IMR-90 (cell line): ENCODE results near the gene MCF2L. TPM values are rescaled to one million over a fixed set of nuclear protein-coding genes. Genes with fewer than 3 reads are reported as not detected.

Source experiments
- ATAC-seq: fragments of 200-7000 bp; cut with Tn5 transposase; 2 replicates; pipeline ENCODE4 v1.9.1; 2020; ENCODE audit warnings: low read depth, mild to moderate bottlenecking, moderate library complexity
- BruUV-seq: library from RNA; stranded (reverse); fragments of 400-500 nt; replicated peaks from 2 replicates; lab custom pipeline; 2021; lab: Mats Ljungman, UMichigan
- CTCF ChIA-PET: fragments of 300-600 bp; formaldehyde crosslinking; extraction: SDS; loops from one replicate; lab custom pipeline; 2021; ENCODE audit warnings: antibody characterized with exemption; lab: Yijun Ruan, JAX
- POLR2A ChIA-PET: fragments of 300-600 bp; sonication (Branson Sonifier 250); formaldehyde crosslinking; loops from one replicate; lab custom pipeline; 2022; ENCODE audit warnings: antibody characterized with exemption; ENCODE audit not compliant: unreplicated experiment; lab: Charles Lee
- DNase-seq: peaks from one replicate; pipeline ENCODE4 v3.0.0; 2013
- H2AFZ ChIP-seq: replicated peaks from 2 replicates; pipeline ENCODE3; 2013; ENCODE audit warnings: low read length, mild to moderate bottlenecking; ENCODE audit not compliant: poor library complexity
- H2AK5ac ChIP-seq: 2 replicates; pipeline ENCODE4 v1.6.1; 2013; ENCODE audit warnings: low read depth, low read length, inconsistent platforms
- H2AK9ac ChIP-seq: replicated peaks from 2 replicates; pipeline ENCODE3; 2013; ENCODE audit warnings: mild to moderate bottlenecking, low read depth, low read length, moderate library complexity; ENCODE audit not compliant: poor library complexity
- H2BK120ac ChIP-seq: 2 replicates; pipeline ENCODE4 v1.6.1; 2013; ENCODE audit warnings: low read depth, low read length, inconsistent platforms
- H2BK15ac ChIP-seq: 3 replicates; pipeline ENCODE4 v1.6.1; 2013; ENCODE audit warnings: low read depth, low read length, inconsistent platforms
- H2BK20ac ChIP-seq: 2 replicates; pipeline ENCODE4 v1.6.1; 2013; ENCODE audit warnings: low read depth, mild to moderate bottlenecking, inconsistent platforms, low read length, moderate library complexity
- H2BK5ac ChIP-seq: 2 replicates; pipeline ENCODE4 v1.6.1; 2013; ENCODE audit warnings: mild to moderate bottlenecking, low read depth, low read length, inconsistent platforms; ENCODE audit not compliant: poor library complexity, severe bottlenecking
- H3K14ac ChIP-seq: replicated peaks from 2 replicates; pipeline ENCODE4 v1.6.1; 2013; ENCODE audit warnings: low read depth, low read length, inconsistent platforms
- H3K18ac ChIP-seq: 2 replicates; pipeline ENCODE4 v1.6.1; 2013; ENCODE audit warnings: low read depth, low read length, control low read depth
- H3K23ac ChIP-seq: 2 replicates; pipeline ENCODE4 v1.6.1; 2013; ENCODE audit warnings: low read depth, low read length, inconsistent platforms
- H3K27ac ChIP-seq: 2 replicates; pipeline ENCODE4 v1.5.1; 2013; ENCODE audit warnings: mild to moderate bottlenecking, control low read depth, low read length; ENCODE audit not compliant: insufficient read depth
- H3K27me3 ChIP-seq: 2 replicates; pipeline ENCODE4 v1.6.1; 2013; ENCODE audit warnings: low read length; ENCODE audit not compliant: control insufficient read depth, insufficient read depth
- H3K36me3 ChIP-seq: 2 replicates; pipeline ENCODE4 v1.6.1; 2013; ENCODE audit warnings: low read length, mixed read lengths; ENCODE audit not compliant: control insufficient read depth, insufficient read depth
- H3K4ac ChIP-seq: 2 replicates; pipeline ENCODE4 v1.6.1; 2013; ENCODE audit warnings: low read depth, low read length, inconsistent platforms
- H3K4me1 ChIP-seq: 2 replicates; pipeline ENCODE4 v1.6.1; 2013; ENCODE audit warnings: low read length, mixed read lengths; ENCODE audit not compliant: control insufficient read depth, insufficient read depth
- H3K4me2 ChIP-seq: 2 replicates; pipeline ENCODE4 v1.6.1; 2013; ENCODE audit warnings: low read depth, mild to moderate bottlenecking, control low read depth, low read length, moderate library complexity
- H3K4me3 ChIP-seq: 2 replicates; pipeline ENCODE4 v1.5.1; 2013; ENCODE audit warnings: low read depth, mild to moderate bottlenecking, control low read depth, low read length, moderate library complexity; ENCODE audit not compliant: insufficient read depth
- H3K56ac ChIP-seq: 2 replicates; pipeline ENCODE4 v1.6.1; 2013; ENCODE audit warnings: low read length, inconsistent platforms; ENCODE audit not compliant: insufficient read depth; ENCODE audit errors: extremely low read depth
- H3K79me1 ChIP-seq, 2 experiments: 2 replicates each; pipeline ENCODE4 v1.6.1; 2013; ENCODE audit warnings: low read length in 2 of 2, inconsistent platforms in 1 of 2, low read depth in 1 of 2
- H3K9ac ChIP-seq: 2 replicates; pipeline ENCODE4 v1.6.1; 2013; ENCODE audit warnings: low read depth, low read length, control low read depth
- H3K9me1 ChIP-seq: 2 replicates; pipeline ENCODE4 v1.6.1; 2013; ENCODE audit warnings: low read length, inconsistent platforms; ENCODE audit not compliant: insufficient read depth
- H3K9me3 ChIP-seq: 2 replicates; pipeline ENCODE4 v1.6.1; 2013; ENCODE audit warnings: low read length; ENCODE audit not compliant: control insufficient read depth, insufficient read depth
- H4K20me1 ChIP-seq: 2 replicates; pipeline ENCODE4 v1.6.1; 2013; ENCODE audit warnings: low read length, inconsistent platforms; ENCODE audit not compliant: insufficient read depth
- H4K5ac ChIP-seq: 2 replicates; pipeline ENCODE4 v1.6.1; 2013; ENCODE audit warnings: mild to moderate bottlenecking, low read depth, low read length, control low read depth
- H4K8ac ChIP-seq, 2 experiments: 2 replicates each; pipeline ENCODE4 v1.6.1; 2013; ENCODE audit warnings: low read depth in 2 of 2, low read length in 2 of 2, control low read depth in 1 of 2, inconsistent platforms in 1 of 2
- H4K91ac ChIP-seq: 2 replicates; pipeline ENCODE4 v1.6.1; 2013; ENCODE audit warnings: low read depth, low read length, inconsistent platforms; ENCODE audit not compliant: insufficient read depth
- CHD1 ChIP-seq: IDR thresholded peaks from 2 replicates; pipeline ENCODE4 v1.6.1; 2012; ENCODE audit warnings: low read depth, low read length, improper control_type of control experiment
- CTCF ChIP-seq: conservative IDR thresholded peaks from 2 replicates; pipeline ENCODE4 v1.5.1; 2012; ENCODE audit warnings: mild to moderate bottlenecking, low read depth, low read length, improper control_type of control experiment
- ELK1 ChIP-seq: fragments of 150-350 bp; IDR thresholded peaks from 2 replicates; pipeline ENCODE4 v1.6.1; 2016; ENCODE audit warnings: low read depth, mild to moderate bottlenecking, low read length, moderate library complexity, borderline replicate concordance
- MAZ ChIP-seq: IDR thresholded peaks from 2 replicates; pipeline ENCODE4 v1.6.1; 2012; ENCODE audit warnings: low read depth, mild to moderate bottlenecking, low read length, improper control_type of control experiment, moderate library complexity, borderline replicate concordance
- NFE2L2 ChIP-seq: fragments of 150-350 bp; IDR thresholded peaks from 2 replicates; pipeline ENCODE4 v1.6.1; 2016; ENCODE audit warnings: low read depth, mild to moderate bottlenecking, low read length
- POLR2A ChIP-seq: IDR thresholded peaks from 2 replicates; pipeline ENCODE4 v1.6.1; 2012; ENCODE audit warnings: mild to moderate bottlenecking, low read depth, low read length
- RFX5 ChIP-seq: IDR thresholded peaks from 2 replicates; pipeline ENCODE4 v1.8.0; 2012; ENCODE audit warnings: low read depth, mild to moderate bottlenecking, low read length, moderate library complexity
- WGBS, 2 experiments: methylation state at CpG; one replicate each; pipeline versions ENCODE4 v1.1.5 to v1.1.7; 2013; ENCODE audit warnings: missing lambda C conversion rate in 2 of 2; ENCODE audit not compliant: insufficient read length in 1 of 2; ENCODE audit errors: extremely low coverage in 2 of 2; 5-methylcytosine and 5-hydroxymethylcytosine counted together
- dilution Hi-C: fragments of 300-500 bp; cut with HindIII; formaldehyde crosslinking; loops from one replicate; pipeline ENCODE4 v1.14.3; 2018; ENCODE audit warnings: low sequenced_read_pairs; ENCODE audit not compliant: unreplicated experiment
- in situ Hi-C: fragments of 300-500 bp; cut with MboI; formaldehyde crosslinking; loops from 3 replicates; pipeline ENCODE4 v1.14.3; 2019; ENCODE audit warnings: low sequenced_read_pairs, inconsistent platforms, mixed read lengths
- intact Hi-C: fragments of 100-400 bp; cut with micrococcal nuclease; formaldehyde crosslinking; loops from 2 replicates; pipeline ENCODE4 v1.10.0; 2022
- polyA plus RNA-seq, 3 experiments: library from polyadenylated mRNA; depleted of rRNA; stranded (reverse); fragments of >200 nt; gene quantifications; 2 replicates each; pipeline ENCODE4 v1.2.3, GENCODE V29; 2012; ENCODE audit warnings: low replicate concordance in 1 of 3
- total RNA-seq: library from RNA; depleted of rRNA; stranded (reverse); fragments of >200 nt; gene quantifications from 2 replicates; pipeline ENCODE4 v1.2.3, GENCODE V29; 2012

Gene MCF2L
- total and polyA plus RNA-seq, 2 of the 4 experiments (the other 2 are of a cell fraction): 0.18 TPM; not detected in 1

GRCh38 chr13:113121928-113122471 lies 153.0 kb downstream of the MCF2L start:
- TF ChIP-seq RFX5 (no peak), CHD1 (no peak), POLR2A (no peak), CTCF (no peak), ELK1 (no peak), NFE2L2 (no peak), MAZ (no peak)
- Histone ChIP-seq H3K9me1 (peaks cover 11% of the 10 kb centered on the region; the same call in 1 of the 2 replicates), H2BK5ac (no peak overlapping the region), H3K14ac (no peak overlapping the region), H4K5ac (peak overlapping the region; percentile 31), H2AK9ac (peak overlapping the region; percentile 44), H3K27me3 (peaks cover 1% of the 10 kb centered on the region; the same call in 1 of the 2 replicates), H3K4ac (peak overlapping the region; percentile 3; the same call in 1 of the 2 replicates), H3K79me1 (no peaks in the 10 kb centered on the region), H3K36me3 (no peaks in the 10 kb centered on the region), H3K56ac (no peak overlapping the region), H3K9me3 (no peaks in the 10 kb centered on the region), H3K27ac (no peak overlapping the region), H3K23ac (no peak overlapping the region), H4K91ac (no peak overlapping the region), H2BK120ac (no peak overlapping the region), H3K18ac (no peak overlapping the region), H2AK5ac (no peak overlapping the region; the same call in 1 of the 2 replicates), H3K4me1 (peaks cover 6% of the 10 kb centered on the region; the same call in 1 of the 2 replicates), H3K4me2 (no peak overlapping the region), H2BK20ac (no peak overlapping the region), H4K8ac (peak overlapping the region in 1 of 2 experiments; percentile 26; a peak in 3 of 4 replicates), H2AFZ (peak overlapping the region; percentile 80), H2BK15ac (no peak overlapping the region), H3K4me3 (no peak overlapping the region), H4K20me1 (no peaks in the 10 kb centered on the region), H3K9ac (no peak overlapping the region)
- CTCF ChIA-PET: no interaction called here
- ATAC-seq: peak; percentile 5
- DNase-seq: no peak
- no TSS peak for BruUV-seq
- in situ Hi-C loops: no loop called here
- POLR2A ChIA-PET: no interaction called here
- 79% methylated on average over 6 of the region's 16 CpGs; no CpG with 5 or more reads in 1 of the 2 experiments for WGBS, 2 experiments
- dilution Hi-C loops: no loop called here
- intact Hi-C loops: no loop called here
